IPS-NIHi11 (cell line): Measurements from ENCODE around the gene ASCC1.
"Not testable (repeated sequence)": the region's sequence is repeated elsewhere in the genome, so short reads cannot be mapped to it uniquely, and the experiment has no call there.

Experiments
- DNase-seq: peaks from one replicate; pipeline ENCODE4 v3.0.0; 2012; ENCODE audit warnings: mixed read lengths, low spot score

The ASCC1 gene, protein sequence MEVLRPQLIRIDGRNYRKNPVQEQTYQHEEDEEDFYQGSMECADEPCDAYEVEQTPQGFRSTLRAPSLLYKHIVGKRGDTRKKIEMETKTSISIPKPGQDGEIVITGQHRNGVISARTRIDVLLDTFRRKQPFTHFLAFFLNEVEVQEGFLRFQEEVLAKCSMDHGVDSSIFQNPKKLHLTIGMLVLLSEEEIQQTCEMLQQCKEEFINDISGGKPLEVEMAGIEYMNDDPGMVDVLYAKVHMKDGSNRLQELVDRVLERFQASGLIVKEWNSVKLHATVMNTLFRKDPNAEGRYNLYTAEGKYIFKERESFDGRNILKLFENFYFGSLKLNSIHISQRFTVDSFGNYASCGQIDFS

GRCh38 chr10:72215611-72216549 is at the start of gene ASCC1, which contains the start of gene ANAPC16:
Gene ASCC1, minus strand, starts transcription at chr10:72216276. Its CDS starts 2,978 bp downstream, at chr10:72213298.
Gene ANAPC16, plus strand, starts transcription at chr10:72216012. Its CDS starts 7,903 bp downstream, at chr10:72223915.
- DNase-seq = peak; percentile 92

DNA sequence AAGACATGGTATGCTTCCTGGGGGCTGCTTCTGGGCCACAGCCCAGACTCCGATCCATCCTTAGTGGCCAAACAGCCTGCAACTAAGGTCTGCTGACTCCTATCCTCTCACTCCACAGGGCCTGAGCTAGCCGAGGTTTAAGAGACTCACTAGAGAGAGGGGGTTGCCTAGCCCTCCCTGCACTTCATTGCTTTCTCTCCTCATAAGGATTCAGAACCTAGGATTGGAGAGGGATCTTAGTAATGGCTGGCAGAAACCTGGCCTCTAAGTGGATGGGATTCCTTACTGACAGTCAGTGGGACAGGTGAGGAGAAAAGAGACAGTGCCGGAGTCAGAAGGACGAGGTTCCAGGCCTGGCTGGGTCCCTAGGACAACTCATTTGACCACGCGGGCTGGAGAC is 49.4 kb upstream of the ASCC1 start:
- no peak for DNase-seq

DNA sequence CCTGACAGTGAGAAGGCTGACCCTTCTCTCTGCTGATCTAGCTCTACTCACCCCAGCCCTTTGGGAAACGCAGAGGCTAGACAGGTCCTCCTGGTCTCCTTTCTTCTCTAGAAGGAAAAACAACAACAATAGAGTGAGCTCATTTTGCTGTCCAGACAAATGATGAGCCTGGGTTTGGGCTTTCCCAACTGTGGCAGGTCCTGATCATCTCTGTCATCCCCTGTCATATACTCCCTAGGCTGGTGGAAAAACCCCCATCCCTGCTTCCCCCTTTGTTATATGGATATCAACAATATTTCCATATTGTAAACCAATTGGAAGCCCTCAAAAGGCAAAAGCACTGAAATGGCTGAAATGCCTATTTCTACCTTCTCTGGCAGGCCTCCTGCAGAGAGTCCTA is 48.5 kb upstream of the ASCC1 start:
- no peak for DNase-seq

- DNase-seq = no peak
Observed at GRCh38 chr10:72263613-72264241, 47.7 kb upstream of the ASCC1 start.

DNA sequence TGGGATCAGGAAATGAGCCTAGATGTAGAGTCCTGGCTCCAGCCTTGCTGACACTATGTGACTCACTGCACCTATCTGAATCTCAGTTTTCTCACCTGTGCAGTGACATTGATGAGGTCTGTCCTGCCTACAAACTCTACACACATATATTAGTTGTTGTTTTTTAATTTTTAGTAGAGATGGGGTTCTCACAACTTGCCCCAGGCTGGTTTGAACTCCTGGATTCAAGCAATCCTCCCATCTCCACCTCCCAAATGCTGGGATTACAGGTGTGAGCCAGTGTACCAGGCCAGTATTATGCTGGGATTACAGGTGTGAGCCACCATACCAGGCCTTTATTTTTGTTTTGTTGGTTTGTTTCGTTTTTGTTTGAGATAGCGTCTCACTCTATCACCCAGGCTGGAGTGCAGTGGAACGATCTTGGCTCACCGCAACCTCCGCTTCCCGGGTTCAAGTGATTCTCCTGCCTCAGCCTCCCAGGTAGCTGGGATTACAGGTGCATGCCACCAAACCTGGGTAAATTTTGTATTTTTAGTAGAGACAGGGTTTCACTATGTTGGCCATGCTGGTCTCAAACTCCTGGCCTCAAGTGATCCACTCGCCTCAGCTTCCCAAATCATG is 45.8 kb upstream of the ASCC1 start:
- DNase-seq = no peak

- DNase-seq = no peak
Observed at GRCh38 chr10:72260976-72261783, 45.1 kb upstream of the ASCC1 start.

DNA sequence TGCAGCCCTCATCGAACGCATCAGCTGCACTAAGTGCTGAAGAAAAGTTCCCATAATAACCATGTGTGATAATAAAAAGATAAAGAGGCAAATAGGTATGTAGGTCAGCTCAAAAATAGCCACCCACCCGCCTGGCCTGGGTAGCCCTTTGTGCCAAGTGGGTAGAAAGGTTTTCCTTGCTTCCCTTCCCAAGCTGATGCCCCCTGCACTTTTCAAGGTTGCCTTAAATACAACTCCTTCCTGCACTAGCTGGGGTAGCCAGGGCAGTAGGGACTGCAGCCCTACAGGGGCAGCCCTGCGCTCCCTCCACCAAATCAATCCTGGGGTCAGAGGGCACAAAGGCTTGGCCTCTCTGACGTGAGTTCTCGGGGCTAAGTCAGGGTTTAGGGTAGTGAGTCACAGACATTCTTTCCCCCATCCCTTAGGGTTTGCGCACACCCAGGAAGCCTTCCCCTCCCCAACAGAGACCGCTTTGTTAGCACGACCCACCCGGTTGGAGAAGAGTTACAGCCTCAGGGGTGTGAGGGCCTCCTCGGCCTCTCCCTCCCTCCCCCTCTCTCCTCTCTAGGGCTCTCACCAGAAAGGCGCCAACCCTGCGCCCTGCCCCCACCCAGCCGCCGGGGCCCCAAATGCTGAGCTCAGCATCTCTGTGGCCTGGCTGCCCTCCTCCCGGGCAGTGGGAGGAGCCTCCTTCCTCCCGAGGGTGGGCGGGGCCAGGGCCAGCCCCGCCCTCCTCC is 44.3 kb upstream of the ASCC1 start:
- peak; percentile 93 for DNase-seq

DNA sequence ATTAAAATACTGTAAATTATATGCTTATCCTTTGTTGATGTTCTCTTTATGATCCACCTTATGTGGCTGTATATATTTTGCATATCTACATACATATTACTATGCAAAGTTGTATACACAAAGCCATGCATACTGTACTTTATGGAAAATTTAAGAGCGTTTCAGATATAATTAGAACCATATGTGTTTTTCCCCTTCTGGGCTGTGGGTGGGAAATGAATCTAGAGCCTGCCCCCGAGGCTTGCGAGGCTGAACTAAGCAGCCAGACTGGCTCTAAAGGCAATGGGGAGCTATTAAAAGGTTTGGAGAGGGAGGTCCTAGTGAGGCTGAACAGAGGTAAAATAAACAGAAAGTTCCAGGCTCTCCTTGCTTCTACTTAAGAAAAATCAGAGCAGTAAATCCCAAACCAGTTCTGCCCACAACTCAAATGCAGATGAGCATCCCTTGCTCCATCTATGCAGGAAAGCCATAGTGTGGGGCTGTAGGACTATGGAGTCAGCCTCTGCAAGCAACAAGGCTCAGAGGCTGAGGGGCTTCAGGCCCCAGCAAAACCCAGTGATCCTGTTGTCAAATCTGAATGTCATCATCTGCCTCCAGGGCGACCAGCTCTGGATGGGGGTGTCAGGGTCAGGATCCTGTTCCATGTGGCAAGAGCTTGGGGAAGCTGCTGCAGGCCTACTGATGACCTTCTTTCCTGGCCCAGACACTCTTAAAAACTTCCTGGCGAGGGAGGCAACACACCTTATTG is 43.6 kb upstream of the ASCC1 start:
- DNase-seq = no peak

DNA sequence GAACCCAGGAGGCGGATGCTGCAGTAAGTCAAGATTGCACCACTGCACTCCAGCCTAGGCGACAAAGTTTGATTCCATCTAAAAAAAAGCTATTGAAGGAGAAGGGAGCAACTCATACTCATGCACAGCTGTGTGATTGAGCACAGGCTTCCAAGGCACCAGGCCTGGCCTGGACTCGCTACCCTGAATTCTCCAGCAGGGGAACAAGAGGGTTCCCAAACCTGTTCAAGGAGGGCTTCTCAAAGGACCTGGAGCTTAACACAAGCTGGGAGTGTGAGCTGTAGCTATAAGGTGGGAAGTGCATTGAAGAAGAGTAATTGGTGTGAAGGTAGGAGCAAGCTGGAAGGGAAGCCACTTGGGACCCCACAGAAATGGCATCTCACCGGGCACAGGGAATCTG is 42.5 kb upstream of the ASCC1 start:
- no peak for DNase-seq

DNA sequence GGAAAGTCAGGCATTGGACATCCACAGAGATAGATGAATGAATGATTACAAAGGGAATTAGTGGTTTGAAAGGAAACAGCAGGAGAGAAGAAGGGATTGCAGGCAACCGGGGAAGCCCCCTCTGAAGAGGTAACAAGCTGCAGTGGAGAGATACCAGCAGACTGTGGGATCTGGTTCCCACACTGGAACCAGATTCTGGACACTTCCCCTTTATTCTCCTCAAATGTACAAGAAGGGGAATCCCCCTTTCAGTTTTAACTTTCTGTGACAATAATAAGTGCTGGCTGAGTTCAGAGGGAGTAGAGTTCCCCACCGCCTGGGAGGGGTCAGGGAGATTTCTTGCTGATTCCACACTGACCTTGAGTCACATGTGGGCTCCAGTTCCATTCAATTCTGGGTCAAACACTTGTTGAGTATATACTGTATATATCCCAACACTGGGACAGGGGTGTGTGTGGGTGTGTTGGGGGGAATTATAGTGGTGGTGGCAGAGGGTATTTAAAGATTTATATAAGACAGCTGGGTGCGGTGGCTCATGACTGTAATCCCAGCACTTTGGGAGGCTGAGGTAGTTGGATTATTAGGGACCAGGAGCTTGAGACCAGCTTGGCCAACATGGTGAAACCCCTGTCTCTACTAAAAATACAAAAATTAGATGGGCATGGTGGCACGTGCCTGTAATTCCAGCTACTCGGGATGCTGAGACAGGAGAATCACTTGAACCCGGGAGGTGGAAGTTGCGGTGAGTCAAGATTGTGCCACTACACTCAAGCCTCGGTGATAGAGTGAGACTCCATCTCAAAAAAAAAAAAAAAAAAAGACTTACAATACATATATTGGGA is 41.2 kb upstream of the ASCC1 start:
- DNase-seq = no peak

DNA sequence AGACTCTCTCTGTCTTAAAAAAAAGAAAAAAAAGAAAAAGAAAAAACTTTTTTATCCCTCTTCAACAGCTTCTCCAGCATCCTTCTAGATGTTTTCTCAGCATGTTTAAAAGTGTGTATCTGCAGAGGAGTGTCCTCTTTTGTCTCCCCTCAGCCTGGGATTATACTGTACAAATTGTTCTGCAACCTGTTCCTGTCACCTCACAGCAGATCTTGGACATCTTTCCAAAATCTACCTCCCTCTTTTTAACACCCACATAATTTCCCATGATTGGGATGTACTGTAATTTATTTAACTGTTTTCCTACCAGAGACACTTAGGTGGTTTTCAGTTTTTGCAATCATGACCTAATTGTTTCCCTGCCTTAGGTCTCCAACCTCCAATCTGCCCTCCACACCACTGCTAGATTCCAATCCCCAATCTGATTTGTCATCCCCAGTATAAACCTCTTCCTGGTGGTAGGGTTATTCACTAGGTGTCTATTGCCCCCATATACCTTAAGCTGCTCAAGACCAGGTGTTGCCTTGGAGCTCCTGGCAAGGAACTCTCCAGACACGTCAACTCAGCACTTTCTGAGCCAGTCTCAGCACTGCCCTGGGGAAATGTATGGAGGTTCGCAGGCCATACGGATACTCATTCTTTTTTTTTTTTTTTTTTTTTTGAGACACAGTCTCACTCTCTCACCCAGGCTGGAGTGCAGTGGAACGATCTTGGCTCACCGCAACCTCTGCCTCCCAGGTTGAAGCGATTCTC is 40.1 kb upstream of the ASCC1 start:
- DNase-seq = no peak

DNA sequence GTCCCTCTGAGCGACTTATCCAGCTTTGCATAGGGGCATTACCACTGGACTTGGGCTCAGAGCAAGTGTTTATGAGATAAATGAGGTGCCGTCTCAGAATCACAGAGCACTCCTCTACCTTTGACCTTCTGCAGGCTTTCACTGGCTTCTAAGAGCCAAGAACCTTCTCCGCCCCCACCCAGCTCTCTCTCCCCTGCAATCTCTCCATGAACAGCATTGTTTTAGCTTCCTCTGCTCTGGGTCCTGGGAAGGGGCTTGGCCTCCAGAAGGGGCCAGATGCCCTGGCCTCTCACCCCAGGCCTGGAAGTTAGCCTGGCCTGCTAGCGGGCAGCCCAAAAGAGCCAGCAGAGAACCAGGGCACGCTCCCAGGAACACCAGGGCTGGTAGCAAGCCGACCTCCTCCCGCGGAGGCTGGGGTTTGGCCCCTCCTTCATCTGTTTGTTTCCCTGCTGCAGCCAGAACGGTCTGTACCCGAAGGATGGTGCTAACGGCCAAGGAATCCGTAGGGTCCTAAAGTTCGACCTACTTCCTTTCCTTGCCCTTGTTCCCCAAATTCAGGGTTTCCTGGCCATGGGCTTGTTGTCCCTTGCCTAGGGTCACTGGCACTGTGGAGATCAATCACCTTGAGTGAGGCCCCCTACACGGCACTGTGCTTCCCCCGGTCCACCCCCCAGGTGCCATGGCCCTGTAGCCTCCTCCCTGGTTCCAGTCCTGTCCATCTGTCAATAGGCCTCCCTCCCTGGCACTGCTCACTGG is 38.9 kb upstream of the ASCC1 start:
- DNase-seq = peak; percentile 88

GRCh38 chr10:72253578-72253977 is 37.5 kb upstream of the ASCC1 start:
- DNase-seq = no peak

GRCh38 chr10:72252972-72253371 is 36.9 kb upstream of the ASCC1 start:
- DNase-seq = no peak

GRCh38 chr10:72251635-72252034 is 35.6 kb upstream of the ASCC1 start:
- DNase-seq = no peak

DNA sequence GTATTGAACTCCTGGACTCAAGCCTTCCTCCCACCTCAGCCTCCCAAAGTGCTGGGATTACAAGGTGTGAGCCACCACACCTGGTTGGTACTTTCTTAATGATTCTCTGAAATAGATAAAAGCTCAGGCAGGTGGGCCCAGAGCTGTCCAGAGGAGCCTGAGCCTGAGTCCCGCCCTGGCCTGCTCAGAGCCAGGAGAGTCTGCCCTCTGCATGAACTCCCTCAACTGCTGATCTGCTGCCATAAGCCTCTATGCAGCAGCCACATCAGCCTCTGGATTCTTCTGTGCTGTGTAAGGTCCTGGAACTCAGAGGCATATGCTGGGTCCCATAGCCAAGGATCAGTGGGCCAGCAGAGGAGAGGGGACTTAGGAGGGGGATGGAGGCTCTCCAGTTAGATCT is 34.6 kb upstream of the ASCC1 start:
- DNase-seq = no peak

GRCh38 chr10:72249176-72249862 is 33.2 kb upstream of the ASCC1 start:
- DNase-seq = not testable (repeated sequence)
